ENCODE data around the gene HDAC1. TPM values are rescaled to one million over a fixed set of nuclear protein-coding genes. Genes with fewer than 3 reads are reported as not detected.
"Not testable (repeated sequence)": the region's sequence is repeated elsewhere in the genome, so short reads cannot be mapped to it uniquely, and the experiment has no call there.

Gene HDAC1
- total RNA-seq, 1 donor from 2014 or later = 29.9 TPM

- intact Hi-C loops (cut with DNase I) = no loop called here
- no peak for DNase-seq (ENCODE audit: low spot score)
These were observed 19.1 kb upstream of the HDAC1 start for GRCh38 chr1:32272557-32273390.

GRCh38 chr1:32273391-32274208 lies 18.3 kb upstream of the HDAC1 start:
- no peak for DNase-seq (ENCODE audit: low spot score)
- intact Hi-C loops (cut with DNase I) = no loop called here

GRCh38 chr1:32274646-32275340 lies 17.1 kb upstream of the HDAC1 start:
- intact Hi-C loops (cut with DNase I) = no loop called here
- DNase-seq (ENCODE audit: low spot score) = no peak

GRCh38 chr1:32275424-32275823 lies 16.5 kb upstream of the HDAC1 start:
- DNase-seq (ENCODE audit: low spot score) = no peak

GRCh38 chr1:32276032-32276782 lies 15.7 kb upstream of the HDAC1 start:
- DNase-seq (ENCODE audit: low spot score) = no peak
- intact Hi-C loops (cut with DNase I) = no loop called here

More at GRCh38 chr1:32275424-32275823, 16.5 kb upstream of the HDAC1 start:
- intact Hi-C loops (cut with DNase I) = no loop called here

GRCh38 chr1:32284777-32285176 lies 7.1 kb upstream of the HDAC1 start:
- DNase-seq (ENCODE audit: low spot score); intact Hi-C loops (cut with DNase I): not testable (repeated sequence)

- intact Hi-C loops (cut with DNase I) = no loop called here
- no peak for DNase-seq (ENCODE audit: low spot score)
These were observed 6.2 kb upstream of the HDAC1 start for GRCh38 chr1:32285658-32286057.

GRCh38 chr1:32286763-32287162 lies 5.1 kb upstream of the HDAC1 start:
- DNase-seq (ENCODE audit: low spot score) = no peak

GRCh38 chr1:32289256-32289655 lies 2.6 kb upstream of the HDAC1 start:
- DNase-seq (ENCODE audit: low spot score) = no peak
- intact Hi-C loops (cut with DNase I) = no loop called here

More at GRCh38 chr1:32286763-32287162, 5.1 kb upstream of the HDAC1 start:
- intact Hi-C loops (cut with DNase I) = no loop called here

- intact Hi-C loops (cut with DNase I) = loop anchor here (2.0 kb wide), 1 partner anchor 40 kb away; the partner anchor contains the start of gene LCK
- DNase-seq (ENCODE audit: low spot score) = no peak
These were observed 657 bp upstream of the HDAC1 start for GRCh38 chr1:32291145-32291707.

- DNase-seq (ENCODE audit: low spot score); intact Hi-C loops (cut with DNase I): not testable (repeated sequence)
These were observed 6.3 kb downstream of the HDAC1 start for GRCh38 chr1:32298211-32298610.

GRCh38 chr1:32299327-32299726 lies 7.4 kb downstream of the HDAC1 start:
- no peak for DNase-seq (ENCODE audit: low spot score)
- intact Hi-C loops (cut with DNase I) = no loop called here

- intact Hi-C loops (cut with DNase I) = no loop called here
- no peak for DNase-seq (ENCODE audit: low spot score)
These were observed 11.5 kb downstream of the HDAC1 start for GRCh38 chr1:32303358-32303757.

- intact Hi-C loops (cut with DNase I) = no loop called here
- DNase-seq (ENCODE audit: low spot score) = no peak
These were observed 12.2 kb downstream of the HDAC1 start for GRCh38 chr1:32303997-32304622.

GRCh38 chr1:32305310-32305709 lies 13.4 kb downstream of the HDAC1 start:
- no peak for DNase-seq (ENCODE audit: low spot score)
- intact Hi-C loops (cut with DNase I) = no loop called here

GRCh38 chr1:32307324-32307723 lies 15.4 kb downstream of the HDAC1 start:
- intact Hi-C loops (cut with DNase I) = no loop called here

GRCh38 chr1:32309960-32310359 lies 18.1 kb downstream of the HDAC1 start:
- intact Hi-C loops (cut with DNase I) = no loop called here
- DNase-seq (ENCODE audit: low spot score) = no peak

More at GRCh38 chr1:32307324-32307723, 15.4 kb downstream of the HDAC1 start:
- no peak for DNase-seq (ENCODE audit: low spot score)

GRCh38 chr1:32311709-32312393 lies 20.0 kb downstream of the HDAC1 start:
- intact Hi-C loops (cut with DNase I) = no loop called here
- no peak for DNase-seq (ENCODE audit: low spot score)

Data from cardiac septum (tissue), 1 donor.